ENCODE results near the gene ANO1.

ANO1 gene

DNA sequence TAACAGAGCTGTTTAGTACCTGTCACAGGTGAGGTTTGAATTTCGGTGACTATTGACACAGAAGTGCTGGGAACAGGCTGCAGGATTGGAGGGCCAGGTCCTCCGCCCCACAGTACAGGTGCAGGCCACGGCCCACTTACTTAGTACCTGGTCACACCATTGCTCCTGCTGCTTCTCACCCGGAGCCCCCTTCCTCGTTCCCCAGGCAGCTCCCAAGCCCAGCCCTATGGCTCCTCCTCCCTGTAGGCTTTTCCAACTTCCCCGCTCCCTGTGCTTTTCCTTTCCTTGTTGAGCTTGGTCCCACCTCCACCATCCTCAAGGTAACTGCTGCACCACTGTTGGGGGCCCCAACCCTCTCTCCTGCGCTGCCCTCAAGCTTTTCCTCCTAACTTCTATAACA lies 27.9 kb upstream of the ANO1 start:
- DNase-seq (ENCODE audit: low read depth in 2 of 2) = no peak

DNA sequence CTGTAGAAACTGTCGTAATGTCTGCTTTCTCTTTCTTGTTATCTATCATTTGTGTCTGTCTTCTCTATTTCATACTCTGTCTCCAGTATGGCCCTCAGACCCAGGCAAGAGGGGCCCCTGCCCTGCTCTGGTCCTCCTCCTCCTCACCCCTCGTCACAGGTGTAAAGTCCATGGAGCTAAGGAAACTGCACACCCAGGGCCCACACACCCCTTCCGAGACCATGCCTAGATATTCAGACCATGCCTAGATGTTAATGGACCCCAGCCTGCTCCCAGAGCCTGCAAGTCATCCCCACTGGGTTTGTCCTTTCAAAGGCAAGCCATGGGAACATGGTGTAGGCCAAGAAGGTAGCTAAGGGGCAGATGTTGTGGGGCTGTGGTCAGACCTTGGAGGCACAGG lies 24.1 kb upstream of the ANO1 start:
- DNase-seq (ENCODE audit: low read depth in 2 of 2) = no peak

DNA sequence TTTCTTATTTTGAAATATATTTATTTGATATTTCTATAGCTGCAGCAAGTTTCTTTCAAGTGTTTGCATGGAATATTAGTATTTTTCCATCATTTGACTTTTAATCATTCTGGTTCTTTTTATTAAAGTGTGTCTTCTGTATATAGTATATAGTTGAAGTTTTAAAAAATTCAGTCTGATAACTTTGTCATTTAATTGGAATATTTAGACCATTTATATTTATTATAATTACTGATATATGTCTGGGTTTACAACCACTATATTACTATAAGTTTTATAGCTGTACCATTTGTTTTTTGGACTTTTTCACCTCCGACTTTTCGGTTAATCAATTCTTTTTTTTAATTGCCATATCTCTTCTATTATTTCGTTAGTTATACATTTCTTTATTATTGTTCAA lies 22.7 kb upstream of the ANO1 start:
- DNase-seq (ENCODE audit: low read depth in 2 of 2) = no peak

DNA sequence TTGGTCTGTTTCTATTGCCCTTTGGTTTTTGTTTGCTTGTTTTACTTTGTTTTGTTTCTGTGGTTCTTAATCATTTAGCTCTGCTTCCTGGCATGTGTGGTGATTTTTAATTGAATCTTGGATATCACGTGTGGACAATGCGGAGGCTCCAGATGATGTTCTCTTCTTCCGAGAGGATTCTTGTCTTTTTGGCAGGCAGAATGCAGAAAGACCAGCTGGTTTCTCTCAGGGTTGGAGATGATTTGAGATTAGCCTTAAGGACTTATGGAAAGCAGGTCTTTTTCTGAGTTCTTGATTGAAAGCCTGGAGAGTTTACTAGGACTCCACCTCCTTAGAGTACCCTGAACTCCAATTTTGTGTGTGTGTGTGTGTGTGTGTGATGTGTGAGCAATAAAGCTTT lies 21.0 kb upstream of the ANO1 start:
- no peak for DNase-seq (ENCODE audit: low read depth in 2 of 2)

DNA sequence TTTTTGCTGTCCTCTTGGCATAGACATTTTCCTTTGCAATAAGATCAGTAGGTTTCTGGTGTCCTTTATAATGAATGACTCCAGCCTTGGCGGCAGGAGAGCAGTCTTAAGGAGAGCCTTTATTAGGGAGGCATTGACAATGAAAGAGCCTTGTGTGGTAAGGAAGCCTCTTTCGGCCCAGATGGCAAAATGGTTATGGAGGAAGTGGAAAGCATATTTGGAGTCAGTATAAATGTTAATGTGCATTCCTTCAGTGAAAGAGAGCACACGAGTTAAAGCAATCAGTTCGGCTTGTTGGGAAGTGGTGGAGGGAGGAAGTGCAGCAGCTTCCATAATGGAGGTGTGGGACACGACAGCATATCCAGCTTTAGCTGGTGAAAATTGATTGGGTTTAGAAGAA lies 18.1 kb upstream of the ANO1 start:
- DNase-seq (ENCODE audit: low read depth in 2 of 2) = no peak

DNA sequence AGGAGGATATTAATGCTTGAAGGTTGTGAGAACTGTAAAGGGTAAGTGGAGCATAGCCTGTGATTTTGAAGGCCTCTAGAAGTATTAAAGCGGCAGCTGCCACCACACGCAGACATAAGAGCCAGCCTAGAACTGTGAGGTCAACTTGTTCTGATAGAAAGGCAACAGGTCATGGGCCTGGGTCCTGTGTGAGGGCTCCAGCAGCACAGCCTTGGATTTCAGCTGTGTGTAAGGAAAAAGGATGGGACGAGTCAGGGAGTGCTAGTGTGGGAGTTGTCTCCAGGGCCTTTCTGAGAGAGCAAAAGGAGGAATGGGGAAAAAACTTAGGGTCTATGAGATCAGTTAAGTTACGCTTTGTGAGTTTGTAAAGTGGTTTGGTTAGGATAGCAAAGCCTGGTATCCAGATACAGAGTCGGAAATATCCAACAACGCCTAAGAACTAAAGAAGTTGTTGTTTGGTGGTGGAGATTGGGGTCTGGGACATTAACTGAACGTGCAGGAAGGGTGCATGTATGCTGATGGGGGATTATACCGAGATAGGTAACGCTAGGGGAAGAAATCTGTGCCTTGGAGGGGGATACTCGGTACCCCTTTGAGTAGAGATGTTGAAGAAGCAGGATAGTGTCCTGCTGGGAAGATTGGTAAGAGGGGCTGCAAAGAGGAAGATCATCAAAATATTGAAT lies 17.4 kb upstream of the ANO1 start:
- DNase-seq (ENCODE audit: low read depth in 2 of 2) = no peak

DNA sequence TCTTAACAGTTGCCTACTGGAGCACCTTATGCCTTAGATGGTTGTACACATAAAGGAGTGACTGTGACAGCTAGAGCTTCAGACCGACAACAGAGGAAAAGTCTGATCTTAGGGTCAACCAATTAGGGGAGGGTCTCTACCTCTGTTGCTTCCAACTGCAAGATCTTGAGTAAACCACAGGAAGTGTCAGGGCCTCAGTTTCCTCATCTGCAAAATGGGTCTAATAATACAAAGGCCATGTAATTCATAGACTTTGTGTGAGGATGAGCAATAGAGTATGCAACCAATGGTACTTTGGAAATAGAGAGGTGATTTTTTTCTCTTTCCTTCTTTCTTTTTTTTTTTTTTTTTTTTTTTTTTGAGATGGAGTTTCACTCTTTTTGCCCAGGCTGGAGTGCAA lies 16.4 kb upstream of the ANO1 start:
- DNase-seq (ENCODE audit: low read depth in 2 of 2) = no peak

DNA sequence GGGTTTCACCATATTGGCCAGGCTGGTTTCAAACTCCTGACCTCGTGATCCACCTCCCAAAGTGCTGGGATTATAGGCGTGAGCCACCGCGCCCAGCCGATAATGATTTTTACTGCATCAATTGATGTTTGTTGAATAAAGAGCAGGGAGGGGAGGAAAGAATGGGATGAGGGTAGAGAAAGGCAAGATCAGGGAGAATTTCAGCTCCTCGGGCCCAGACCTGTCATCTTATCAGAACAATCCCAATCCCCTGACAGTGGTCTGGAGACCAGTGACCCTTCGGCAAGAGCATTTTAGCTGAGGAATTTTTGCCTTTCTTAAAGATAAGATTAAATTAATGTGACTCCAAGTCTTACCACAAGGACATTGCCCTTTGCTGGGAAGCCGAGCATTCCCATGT lies 15.0 kb upstream of the ANO1 start:
- DNase-seq (ENCODE audit: low read depth in 2 of 2) = no peak

DNA sequence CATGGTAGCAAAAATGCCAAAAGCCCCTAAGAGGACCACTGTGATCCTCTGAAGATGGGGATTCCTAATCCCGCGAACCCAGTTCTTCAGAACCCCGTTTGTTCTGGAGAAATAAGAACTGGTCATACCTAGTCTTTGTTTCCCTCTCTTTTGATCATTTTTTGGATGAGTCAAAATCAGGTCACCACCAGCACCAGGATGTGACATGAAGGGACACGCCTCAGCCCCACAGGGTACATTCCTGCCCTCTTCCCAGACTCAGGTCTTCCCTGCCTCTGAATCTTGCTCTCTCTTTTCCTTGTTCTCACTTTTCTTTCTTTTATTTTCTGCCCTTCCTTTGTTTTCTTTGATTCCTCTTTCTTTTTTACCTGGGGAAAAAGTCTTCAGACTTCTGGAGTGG lies 14.6 kb upstream of the ANO1 start:
- DNase-seq (ENCODE audit: low read depth in 2 of 2) = no peak

DNA sequence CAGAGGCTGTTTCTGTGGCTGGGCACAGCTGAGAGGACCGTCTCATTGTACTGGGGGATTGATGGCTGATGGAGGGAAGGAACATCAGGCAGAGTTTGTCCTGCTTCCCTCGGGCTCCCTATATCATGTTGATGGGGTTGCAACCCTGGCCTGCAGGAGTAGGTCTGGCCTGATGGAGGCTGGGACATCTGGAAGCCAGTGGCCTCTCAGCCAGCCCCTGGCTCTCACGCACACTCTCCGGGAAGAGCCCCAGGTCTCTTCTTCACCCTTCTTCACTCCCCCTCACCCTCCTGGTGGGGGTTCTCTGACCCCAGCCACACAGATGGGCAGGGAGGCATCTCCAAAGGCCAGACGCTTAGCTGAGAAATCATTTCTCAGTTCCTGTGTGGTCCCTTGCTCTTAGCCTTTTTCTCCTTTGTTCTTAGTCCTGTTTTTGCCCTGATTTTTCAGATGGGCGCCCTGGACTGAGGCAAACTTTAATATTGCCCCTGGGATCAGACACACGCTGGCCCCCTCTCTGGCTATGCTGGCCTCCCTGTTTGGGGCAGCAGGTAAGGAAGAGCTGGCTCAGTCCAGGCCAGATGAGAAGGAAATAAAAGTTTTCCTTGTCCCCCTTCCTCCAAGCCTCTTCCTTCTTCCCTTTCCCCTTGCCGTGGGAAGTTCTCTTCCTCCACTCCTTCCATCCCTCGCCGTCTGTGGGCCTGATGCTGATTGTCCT lies 13.9 kb upstream of the ANO1 start:
- no peak for DNase-seq (ENCODE audit: low read depth in 2 of 2)

DNA sequence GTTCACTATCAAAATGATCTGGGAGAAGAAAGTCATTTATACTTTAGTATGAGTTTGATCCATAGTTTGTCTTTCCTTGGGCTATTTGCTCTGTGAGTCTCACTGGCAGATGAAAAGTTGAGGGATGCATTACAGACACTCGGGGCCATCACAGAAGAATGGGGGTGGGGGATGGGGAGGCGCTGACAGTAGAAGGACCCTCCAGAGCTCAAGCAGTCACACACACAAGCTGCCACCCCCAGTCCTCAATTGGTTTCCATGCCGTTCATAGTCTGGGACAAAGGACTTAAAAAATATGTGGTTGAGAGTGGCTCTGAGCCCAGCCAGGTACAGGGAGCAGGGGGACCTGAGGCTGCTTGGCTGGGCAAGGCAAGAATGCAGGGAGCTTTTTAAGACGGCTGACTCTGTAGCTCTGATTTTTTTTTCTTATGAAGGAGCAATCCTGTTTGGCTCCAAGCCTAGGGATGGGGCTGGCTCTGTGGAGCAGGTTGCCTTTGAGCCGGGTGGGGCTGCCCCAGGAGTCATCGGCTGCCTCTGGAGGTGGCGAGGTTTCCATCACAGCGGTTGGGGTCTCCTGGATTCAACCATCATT lies 13.3 kb upstream of the ANO1 start:
- no peak for DNase-seq (ENCODE audit: low read depth in 2 of 2)

DNA sequence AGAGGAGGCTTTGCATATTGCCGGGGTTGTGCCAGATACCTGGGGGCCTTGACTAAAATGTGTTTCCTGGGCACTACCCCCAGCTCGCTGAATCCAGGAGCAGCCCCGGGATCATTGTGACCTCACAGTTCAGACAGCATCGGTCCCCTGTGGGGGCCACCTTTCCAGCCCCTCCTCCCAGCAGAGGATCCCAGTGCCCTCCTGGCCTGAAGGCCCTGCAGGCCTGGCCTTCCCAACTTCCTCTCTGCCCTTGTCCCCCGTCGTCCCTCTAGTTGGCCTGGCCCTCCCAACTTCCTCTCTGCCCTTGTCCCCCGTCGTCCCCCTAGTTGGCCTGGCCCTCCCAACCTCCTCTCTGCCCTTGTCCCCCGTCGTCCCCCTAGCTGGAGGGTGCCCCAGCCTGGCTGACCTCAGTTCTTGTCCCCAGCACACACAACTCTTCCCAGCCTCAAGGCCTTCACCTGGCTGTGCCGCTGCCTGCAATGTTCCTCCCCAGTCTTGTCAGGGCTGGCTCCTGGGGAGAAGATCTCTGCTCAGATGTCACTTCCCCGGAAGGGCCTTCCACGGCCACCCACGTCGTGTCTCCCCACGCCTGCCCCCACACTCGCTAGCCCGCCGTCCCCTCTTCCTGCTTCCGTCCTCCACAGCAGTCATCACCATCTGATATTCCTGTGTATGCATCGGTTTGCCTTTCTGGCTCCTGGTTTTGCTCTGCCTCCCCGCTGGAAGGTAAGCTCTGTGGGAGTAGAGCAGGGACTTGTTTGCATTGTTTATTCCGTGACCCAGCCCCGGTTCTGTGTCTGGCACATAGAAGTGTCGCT lies 12.6 kb upstream of the ANO1 start:
- no peak for DNase-seq (ENCODE audit: low read depth in 2 of 2)

DNA sequence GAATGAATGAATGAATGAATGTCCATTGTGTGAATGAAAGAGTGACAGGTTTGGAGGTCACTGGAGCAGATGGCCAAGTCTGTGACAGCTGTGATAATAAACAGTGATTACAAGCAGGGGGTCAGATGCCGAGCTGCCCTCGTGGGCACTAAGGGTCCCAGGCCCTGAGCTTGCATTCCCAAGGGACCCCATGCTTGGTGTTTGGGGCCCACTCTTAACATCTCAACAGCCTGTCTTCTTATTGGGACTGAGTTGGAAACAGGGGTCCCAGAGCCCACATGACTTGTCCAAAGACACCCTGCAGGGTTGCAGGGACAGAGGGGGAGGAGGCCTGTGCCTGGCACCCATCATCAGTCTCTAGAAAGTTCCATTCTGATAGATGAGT lies 12.0 kb upstream of the ANO1 start:
- no peak for DNase-seq (ENCODE audit: low read depth in 2 of 2)

DNA sequence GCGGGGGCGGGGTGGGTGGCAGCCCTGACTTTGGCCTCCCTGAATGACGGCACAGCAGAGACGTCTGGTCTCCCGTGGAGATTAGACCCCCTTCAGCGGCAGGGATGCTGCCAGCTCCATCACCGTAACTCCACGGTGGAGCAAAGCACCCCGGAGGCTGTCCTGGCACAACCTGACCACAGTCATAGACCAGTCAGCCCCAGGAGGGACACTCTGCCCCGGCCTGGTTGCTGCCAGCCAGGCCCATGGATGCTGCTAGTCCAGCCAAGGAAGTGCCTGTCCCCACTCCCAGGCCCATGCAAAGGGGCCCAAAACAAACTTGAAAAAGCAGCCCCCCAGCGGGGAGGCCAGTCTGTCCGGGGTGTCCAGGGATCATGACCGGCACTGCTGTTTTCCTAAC lies 11.5 kb upstream of the ANO1 start:
- DNase-seq (ENCODE audit: low read depth in 2 of 2) = no peak

DNA sequence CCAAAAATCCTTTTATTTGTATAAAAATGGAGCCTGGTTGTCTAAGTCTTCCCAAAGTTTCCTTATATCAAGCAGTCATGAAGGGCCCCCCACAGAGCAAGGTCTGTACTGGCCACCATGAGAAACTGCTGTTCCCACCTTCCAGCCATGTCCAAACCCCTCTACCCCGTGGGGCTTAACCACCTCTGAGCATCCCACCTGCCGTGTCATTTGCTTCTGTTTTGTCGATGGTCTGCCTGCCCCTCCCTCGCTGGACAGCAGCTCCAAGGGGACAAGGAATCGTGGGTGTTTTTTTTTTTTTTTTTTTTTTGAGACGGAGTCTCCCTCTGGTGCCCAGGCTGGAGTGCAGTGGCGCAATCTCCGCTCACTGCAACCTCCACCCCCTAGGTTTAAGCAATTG lies 11.1 kb upstream of the ANO1 start:
- DNase-seq (ENCODE audit: low read depth in 2 of 2) = no peak

DNA sequence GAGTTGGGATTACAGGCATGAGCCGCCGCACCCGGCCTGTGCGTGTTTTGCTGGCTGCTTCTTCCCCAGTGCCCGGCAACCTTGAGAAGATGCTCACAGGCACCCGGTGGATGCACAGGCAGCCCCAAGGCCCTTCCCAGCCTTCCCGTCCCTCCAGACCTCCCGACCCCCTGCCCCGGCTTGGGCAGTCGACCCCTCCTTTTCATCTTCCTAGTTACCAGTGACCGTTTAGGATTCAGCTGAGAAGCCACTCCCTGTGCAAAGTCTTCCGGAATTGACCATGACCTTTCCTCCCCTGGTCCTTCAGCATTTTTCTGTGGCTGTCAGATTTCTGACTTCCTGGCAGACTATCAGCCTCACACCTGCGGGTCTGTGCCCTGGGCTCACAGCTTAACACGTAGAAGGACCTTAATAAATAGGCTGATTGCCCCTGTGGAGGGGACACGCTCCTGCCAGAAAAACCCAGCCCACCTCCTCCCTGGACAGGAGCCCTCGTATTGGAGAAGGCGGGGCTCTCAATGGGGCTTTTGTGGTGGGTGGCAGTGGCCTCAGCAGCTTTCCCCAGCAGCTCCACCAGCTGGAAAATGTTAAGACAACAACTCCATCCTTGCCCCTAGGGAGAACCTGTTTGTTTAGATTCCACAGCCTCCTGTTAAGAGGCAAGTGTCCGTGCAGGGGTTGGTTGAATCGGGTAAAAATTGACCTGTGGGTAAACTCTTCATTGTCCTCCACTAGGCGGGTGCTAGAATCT lies 10.4 kb upstream of the ANO1 start:
- DNase-seq (ENCODE audit: low read depth in 2 of 2) = no peak

DNA sequence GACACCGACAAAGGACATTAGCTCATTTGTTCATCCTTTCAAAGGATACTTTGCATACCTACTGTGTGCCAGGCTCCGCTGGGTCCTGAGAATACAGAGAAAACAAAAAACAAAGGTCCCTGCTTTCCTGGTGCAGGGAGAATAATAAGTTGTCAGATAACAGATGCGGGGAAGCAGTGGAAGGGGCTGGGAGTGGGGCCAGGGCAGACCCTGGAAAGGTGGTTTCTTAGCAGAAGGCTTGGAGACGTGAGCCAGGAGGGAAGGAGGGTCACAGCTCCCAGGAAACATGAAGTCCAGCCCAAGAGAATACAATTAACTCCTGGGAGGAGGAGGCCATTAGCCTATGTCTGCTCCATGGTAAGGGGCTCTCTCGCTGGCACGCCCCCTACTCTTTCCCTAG lies 9.8 kb upstream of the ANO1 start:
- no peak for DNase-seq (ENCODE audit: low read depth in 2 of 2)

DNA sequence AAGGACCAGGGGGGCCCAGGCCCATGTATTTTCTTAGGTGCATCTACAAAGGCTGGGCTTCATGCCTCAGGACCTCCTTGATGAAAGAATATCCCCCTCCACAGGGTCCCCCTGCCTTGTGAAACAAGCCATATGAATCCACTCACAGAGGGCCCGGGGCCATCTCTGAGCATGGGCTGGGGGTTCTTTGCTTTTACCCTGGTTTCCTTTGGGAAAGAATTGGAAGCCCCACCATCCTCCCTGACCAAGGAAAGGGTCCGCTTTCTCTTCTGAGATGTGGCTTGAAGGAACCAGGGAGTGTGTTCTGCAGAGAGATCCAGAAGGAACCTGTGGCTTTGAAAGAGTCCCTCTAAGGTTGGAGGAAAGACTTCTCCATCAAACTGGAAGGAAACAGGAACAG lies 9.2 kb upstream of the ANO1 start:
- no peak for DNase-seq (ENCODE audit: low read depth in 2 of 2)

DNA sequence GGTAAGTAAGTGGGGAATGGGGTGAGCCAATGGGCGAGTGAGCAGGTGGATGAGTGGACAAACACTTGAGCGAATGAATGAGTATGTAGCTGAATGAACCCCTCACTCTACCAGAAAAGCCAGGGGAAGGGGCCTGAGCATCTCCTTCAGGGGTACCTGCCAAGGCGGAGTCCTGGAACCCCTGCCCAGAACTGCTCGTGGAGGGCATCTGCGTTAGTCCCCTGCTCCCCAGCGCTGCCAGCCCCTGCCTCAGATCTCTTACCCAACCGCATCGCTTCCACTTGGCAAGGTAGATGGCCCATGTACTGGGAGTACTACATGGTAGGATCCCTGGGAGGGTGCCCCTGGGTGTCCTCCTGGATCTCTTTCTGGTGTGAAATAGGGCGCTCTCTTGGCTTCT lies 7.4 kb upstream of the ANO1 start:
- no peak for DNase-seq (ENCODE audit: low read depth in 2 of 2)

DNA sequence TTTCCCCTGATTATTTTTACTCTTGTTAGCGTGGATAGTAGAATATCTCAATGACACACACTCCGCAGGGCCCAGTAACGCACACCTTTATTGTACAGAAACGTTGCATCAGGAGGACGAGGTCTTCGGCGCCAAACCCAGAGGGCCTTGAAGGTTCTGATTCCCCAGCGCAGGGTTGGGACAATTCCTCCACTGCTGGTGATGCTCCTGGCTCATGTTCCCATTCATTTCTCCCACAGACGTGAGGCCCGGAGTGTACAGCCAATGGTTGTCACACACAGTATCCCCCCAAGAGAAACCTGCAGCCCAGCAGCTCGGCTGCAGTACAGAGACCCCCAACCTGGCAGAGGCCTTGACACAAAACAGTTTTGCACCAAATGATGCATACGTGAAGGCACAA lies 6.1 kb upstream of the ANO1 start:
- no peak for DNase-seq (ENCODE audit: low read depth in 2 of 2)

DNA sequence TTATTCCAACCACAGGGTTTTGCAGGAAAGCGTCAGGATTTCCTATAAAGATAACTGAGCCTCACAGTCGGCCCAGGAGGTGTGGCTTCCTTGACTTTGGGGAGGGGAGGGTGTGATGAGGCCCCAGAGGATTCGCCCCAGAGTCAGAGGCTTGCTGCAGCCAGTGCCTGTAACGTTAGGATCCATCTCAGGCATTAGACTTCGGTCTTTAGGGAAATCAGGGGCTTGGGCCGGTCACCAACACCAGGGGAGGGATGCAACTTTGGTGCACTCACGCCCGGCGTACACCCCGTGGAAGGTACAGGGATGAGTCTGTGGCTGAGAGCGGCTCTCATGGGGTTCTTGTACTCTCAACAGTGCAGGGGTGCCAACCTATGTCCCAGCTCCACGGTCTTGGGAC lies 5.7 kb upstream of the ANO1 start:
- no peak for DNase-seq (ENCODE audit: low read depth in 2 of 2)
